Measurements from ENCODE around the gene AKR1A1.
"Not testable (repeated sequence)": the region's sequence is repeated elsewhere in the genome, so short reads cannot be mapped to it uniquely, and the experiment has no call there.

AKR1A1 gene

DNA sequence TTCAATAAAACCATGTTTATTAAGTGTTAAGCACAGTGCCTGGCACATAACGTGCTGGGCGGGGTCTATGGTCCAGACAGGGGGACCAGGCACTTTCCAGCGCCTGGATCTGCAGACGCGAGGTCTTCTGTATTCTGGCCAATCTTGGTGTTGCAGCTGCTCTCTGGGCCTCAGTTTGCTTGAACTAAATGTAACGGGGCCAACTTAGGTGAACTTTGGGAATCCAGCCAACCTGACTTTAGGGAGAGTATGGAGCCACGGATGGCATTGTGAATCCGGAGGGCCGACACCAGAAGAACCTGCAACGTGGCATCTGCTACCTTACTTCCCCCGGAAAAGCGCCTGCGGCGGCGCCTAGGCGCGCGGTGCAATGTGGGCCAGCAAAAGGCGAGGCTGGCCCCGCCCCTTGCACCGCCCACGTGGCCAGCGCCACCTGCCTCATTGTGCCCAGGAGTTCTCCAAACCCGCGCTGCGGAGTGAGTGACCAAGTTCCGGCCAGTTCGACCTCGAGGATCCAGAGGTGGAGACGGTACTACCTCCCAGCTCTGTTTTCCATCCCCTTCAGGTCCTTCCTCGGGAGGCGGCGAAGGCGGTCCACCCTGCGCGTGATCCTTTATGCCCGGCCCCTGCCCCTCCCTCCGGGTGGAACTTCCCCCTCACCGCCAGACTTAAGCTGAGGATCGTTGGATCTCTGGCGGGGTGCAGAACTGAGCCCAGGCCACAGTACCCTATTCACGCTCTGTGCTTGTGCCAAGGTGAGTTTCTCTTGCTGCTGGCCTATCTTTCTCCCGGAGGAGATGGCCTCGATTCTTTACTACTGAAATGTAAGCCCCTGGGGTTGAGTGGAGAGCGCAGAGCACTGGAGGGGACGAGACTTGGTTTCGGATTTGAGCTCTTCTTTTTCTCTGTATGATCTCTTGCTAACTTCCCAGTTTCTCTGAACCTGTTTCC, at the start of gene AKR1A1:
TSS of gene AKR1A1 (plus strand) at position 426 of the 951 bp plus-strand sequence. CDS start 10,969 bp downstream, outside the sequence.
- peaks cover 5% of the 10 kb centered on the region for H3K36me3 Mint-ChIP-seq
- H3K27me3 Mint-ChIP-seq: no peaks in the 10 kb centered on the region
- peaks cover 18% of the 10 kb centered on the region for H3K4me1 Mint-ChIP-seq
- peak within 1 kb of the TSS; percentile 94 for H3K4me3 Mint-ChIP-seq
- no peaks in the 10 kb centered on the region for H3K9me3 Mint-ChIP-seq
- peak within 1 kb of the TSS; percentile 98 for H3K27ac Mint-ChIP-seq
- ATAC-seq (ENCODE audit: low read depth) (peak; percentile 94), DNase-seq (ENCODE audit: low spot score in 2 of 2) (peak; percentile 84)

DNA sequence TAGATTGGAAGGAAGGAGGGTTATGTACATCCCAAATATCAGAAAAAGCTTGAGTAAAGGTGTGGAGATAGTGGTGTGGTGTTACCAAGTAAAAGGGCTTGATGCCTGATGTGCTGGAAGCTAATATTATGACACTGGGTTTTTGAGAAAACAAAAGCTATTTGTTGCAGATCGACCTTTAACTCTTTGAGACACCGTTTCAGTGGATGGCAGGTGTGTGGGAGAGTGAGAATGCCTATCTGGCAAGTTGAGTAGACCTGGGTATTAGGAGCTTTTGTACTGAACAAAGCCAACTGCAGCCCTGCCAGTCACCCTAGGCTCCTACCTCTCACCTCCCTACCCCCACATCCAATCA, 49.1 kb upstream of the AKR1A1 start:
- Mint-ChIP-seq H3K36me3 (no peaks in the 10 kb centered on the region), H3K4me1 (peaks cover 21% of the 10 kb centered on the region), H3K4me3 (no peak overlapping the region), H3K9me3 (no peaks in the 10 kb centered on the region), H3K27ac (no peak overlapping the region), H3K27me3 (no peaks in the 10 kb centered on the region)
- ATAC-seq (ENCODE audit: low read depth) (no peak), DNase-seq (ENCODE audit: low spot score in 2 of 2) (no peak)

DNA sequence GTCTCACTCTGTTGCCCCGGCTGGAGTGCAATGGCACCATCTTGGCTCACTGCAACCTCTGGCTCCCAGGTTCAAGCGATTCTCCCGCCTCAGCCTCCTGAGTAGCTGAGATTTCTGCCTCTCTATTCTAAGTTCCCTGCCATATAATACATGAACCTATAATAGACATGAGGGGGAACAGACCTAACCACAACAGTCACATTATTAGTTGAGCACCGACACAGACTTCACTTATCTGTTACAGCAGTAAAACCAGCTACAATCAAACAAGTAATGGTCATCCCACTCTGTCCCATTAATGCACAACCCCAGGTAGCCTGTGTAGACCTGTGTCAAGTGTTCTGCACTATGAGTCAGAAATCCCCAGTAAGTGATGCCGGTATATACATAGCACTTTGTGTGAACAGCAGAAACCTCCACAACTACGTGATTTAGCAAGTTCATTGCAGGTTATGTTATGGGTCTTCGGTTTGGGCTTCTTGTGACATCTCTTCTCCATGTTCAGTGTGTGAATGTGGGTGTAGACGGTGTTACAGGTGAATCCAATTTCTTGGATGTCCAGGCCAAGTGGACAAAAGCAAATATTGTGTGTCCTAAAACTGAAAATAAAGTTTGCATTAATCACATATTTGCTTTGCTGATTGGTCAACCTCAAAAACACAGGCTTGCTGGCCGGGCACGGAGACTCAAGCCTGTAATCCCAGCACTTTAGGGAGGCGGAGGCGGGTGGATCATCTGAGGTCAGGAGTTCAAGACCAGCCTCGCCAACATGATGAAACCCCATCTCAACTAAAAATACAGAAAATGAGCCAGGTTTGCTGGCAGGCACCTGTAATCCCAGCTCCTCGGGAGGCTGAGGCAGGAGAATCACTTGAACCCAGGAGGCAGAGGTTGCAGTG, 46.9 kb upstream of the AKR1A1 start:
- no peak for DNase-seq (ENCODE audit: low spot score in 2 of 2)
- no peak overlapping the region for H3K4me3 Mint-ChIP-seq
- H3K27me3 Mint-ChIP-seq: no peaks in the 10 kb centered on the region
- peaks cover 20% of the 10 kb centered on the region for H3K4me1 Mint-ChIP-seq
- no peaks in the 10 kb centered on the region for H3K9me3 Mint-ChIP-seq
- ATAC-seq (ENCODE audit: low read depth): no peak
- no peak overlapping the region for H3K27ac Mint-ChIP-seq
- H3K36me3 Mint-ChIP-seq: peaks cover 6% of the 10 kb centered on the region

DNA sequence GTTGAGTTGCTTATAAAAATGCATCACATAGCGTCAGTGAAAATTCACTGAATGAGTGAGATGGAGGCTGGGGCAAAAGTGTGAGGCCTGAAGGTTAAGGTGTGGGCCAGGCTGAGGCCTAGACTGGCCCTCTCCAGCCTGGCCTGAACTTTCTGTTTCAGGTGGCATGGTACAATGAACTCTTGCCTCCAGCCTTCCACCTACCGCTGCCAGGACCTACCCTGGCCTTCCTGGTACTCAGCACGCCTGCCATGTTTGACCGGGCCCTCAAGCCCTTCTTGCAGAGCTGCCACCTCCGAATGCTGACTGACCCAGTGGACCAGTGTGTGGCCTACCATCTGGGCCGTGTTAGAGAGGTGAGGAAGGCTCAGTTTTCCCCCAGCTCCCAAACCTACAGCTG, 43.4 kb upstream of the AKR1A1 start:
- no peak for ATAC-seq (ENCODE audit: low read depth)
- H3K36me3 Mint-ChIP-seq: peaks cover 14% of the 10 kb centered on the region
- no peaks in the 10 kb centered on the region for H3K9me3 Mint-ChIP-seq
- H3K4me1 Mint-ChIP-seq: peaks cover 2% of the 10 kb centered on the region
- DNase-seq (ENCODE audit: low spot score in 2 of 2): no peak
- H3K27ac Mint-ChIP-seq: no peak overlapping the region
- H3K27me3 Mint-ChIP-seq: no peaks in the 10 kb centered on the region
- H3K4me3 Mint-ChIP-seq: no peak overlapping the region

DNA sequence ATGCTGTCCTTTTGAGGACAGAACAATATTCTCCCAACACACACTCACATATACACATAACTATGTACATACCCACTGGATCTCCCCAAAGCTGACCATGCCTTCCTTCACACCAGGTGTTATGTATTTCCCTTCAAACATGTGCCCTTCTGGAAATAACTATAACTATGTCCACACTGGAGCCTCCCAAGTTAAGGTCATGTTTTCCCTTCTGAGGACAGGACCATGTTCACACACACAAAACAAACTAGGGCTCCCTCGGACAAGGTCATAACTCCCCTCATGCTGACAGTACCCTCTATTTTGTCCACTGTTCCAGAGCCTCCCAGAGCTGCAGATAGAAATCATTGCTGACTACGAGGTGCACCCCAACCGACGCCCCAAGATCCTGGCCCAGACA, 42.7 kb upstream of the AKR1A1 start:
- ATAC-seq (ENCODE audit: low read depth) (no peak), DNase-seq (ENCODE audit: low spot score in 2 of 2) (no peak)
- Mint-ChIP-seq H3K4me3 (no peak overlapping the region), H3K9me3 (no peaks in the 10 kb centered on the region), H3K4me1 (peaks cover 2% of the 10 kb centered on the region), H3K36me3 (peaks cover 16% of the 10 kb centered on the region), H3K27ac (peak overlapping the region; percentile 6), H3K27me3 (no peaks in the 10 kb centered on the region)

DNA sequence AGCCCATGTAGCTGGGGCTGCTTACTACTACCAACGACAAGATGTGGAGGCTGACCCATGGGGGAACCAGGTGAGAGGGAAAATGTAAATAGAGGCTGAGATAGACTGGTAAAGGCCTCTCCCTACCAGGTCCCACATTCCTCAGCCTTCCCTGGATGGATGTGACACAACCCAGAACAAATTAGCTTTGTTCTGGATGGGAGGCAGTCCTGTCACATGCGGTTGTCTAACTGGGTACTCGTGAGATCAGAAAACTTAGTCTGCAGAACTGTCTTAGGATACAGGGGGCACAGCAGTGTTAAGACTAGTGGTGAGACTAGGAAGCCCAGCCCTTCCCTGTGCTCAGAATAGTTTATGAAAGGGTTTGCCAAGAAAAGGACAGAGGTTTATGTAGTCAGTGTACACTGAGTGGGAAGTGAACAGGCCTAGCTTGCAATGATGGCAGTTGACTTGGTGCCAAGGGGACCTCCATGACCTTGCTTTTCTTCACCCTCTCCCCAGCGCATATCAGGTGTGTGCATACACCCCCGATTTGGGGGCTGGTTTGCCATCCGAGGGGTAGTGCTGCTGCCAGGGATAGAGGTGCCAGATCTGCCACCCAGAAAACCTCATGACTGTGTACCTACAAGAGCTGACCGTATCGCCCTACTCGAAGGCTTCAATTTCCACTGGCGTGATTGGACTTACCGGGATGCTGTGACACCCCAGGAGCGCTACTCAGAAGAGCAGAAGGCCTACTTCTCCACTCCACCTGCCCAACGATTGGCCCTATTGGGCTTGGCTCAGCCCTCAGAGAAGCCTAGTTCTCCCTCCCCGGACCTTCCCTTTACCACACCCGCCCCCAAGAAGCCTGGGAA, 42.1 kb upstream of the AKR1A1 start:
- Mint-ChIP-seq H3K4me1 (peaks cover 2% of the 10 kb centered on the region), H3K36me3 (peaks cover 16% of the 10 kb centered on the region), H3K4me3 (no peak overlapping the region)

DNA sequence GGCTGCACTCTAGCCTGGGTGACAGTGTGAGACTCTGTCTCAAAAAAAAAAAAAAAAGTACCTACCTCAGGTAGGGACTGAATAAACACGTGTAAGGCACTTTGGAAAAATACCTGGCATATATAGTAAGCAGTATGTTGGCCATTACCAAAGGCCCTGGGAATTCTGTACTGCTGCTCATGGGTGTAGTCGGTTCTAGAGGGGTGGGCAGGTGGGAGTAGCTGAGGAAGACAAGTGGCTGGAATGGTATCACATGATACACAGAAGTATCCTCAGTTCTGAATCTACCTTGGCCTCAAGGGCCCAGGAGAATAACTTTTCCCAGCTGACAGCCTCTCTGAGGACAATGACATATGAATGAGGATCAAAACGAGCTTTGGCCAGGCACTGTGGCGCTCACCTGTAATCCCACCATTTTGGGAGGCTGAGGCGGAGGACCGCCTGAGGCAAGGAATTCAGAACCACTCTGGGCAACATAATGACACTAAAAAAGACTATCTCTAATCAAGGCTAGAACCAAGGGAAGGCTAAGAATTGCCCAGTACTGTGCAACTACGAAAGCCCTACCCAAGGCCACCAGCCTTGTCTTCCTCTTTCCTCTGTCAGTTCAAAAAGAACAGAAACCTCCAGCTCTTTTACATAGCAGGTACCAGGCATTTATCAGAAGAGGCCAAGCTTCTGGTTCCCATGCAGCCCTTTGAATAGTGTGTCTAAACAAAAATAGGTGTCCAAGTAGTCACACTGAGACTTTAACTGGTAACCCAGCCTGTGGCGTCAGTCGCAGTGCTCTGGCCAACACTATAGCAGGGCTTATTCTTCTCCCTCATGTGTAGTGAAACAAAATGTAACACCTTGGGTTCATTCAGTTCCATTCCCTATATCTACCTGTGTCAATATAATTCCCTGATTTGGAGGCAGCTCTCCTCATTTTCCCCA, 40.3 kb upstream of the AKR1A1 start:
- no peak for ATAC-seq (ENCODE audit: low read depth)
- Mint-ChIP-seq H3K4me1 (no peaks in the 10 kb centered on the region), H3K27ac (no peak overlapping the region), H3K9me3 (no peaks in the 10 kb centered on the region), H3K27me3 (no peaks in the 10 kb centered on the region), H3K36me3 (peaks cover 23% of the 10 kb centered on the region), H3K4me3 (no peak overlapping the region)
- DNase-seq (ENCODE audit: low spot score in 2 of 2): no peak

More for the DNA sequence above, 42.1 kb upstream of the AKR1A1 start:
- ATAC-seq (ENCODE audit: low read depth) (no peak), DNase-seq (ENCODE audit: low spot score in 2 of 2) (no peak)
- H3K27me3 Mint-ChIP-seq: no peaks in the 10 kb centered on the region
- no peaks in the 10 kb centered on the region for H3K9me3 Mint-ChIP-seq
- H3K27ac Mint-ChIP-seq: peak overlapping the region; percentile 6

DNA sequence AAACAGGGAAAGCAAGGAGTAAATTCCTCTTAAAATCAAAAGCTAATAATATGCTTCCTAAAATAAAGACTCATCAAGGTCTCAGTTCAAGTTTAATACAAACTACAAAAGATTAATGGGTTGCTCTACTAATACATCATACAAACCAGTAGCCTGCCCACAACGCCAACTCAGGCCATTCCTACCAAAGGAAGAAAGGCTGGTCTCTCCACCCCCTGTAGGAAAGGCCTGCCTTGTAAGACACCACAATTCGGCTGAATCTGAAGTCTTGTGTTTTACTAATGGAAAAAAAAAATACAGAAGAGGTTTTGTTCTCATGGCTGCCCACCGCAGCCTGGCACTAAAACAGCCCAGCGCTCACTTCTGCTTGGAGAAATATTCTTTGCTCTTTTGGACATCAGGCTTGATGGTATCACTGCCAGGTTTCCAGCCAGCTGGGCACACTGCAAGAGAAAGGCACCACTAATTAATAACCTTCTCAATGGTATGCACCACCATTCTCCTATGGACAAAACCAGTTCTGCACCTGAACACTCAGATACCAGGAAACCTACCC, 39.6 kb upstream of the AKR1A1 start:
- ATAC-seq (ENCODE audit: low read depth) (no peak), DNase-seq (ENCODE audit: low spot score in 2 of 2) (no peak)
- peaks cover 28% of the 10 kb centered on the region for H3K36me3 Mint-ChIP-seq
- no peak overlapping the region for H3K4me3 Mint-ChIP-seq
- no peak overlapping the region for H3K27ac Mint-ChIP-seq
- H3K4me1 Mint-ChIP-seq: no peaks in the 10 kb centered on the region
- H3K27me3 Mint-ChIP-seq: no peaks in the 10 kb centered on the region
- H3K9me3 Mint-ChIP-seq: no peaks in the 10 kb centered on the region

DNA sequence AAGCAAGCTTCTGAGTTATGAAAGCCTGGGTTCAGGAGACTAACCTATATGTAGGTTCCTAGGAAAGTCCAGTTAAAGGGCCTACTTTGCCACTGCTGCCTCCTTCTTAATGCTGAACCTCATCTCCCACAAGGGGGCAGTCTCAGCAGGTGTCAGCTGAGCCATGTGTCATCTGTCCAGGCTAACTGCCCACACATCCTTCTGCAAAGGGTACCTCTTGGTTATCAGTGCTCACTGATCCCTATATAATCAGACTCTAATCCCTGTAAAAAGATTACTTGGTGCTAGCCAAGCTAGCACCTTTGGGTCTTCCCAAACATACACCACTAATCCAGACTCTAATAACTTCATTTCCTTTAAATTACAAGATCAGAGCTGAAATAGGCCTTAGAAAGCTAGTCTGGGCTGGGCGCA, 38.0 kb upstream of the AKR1A1 start:
- H3K9me3 Mint-ChIP-seq: no peaks in the 10 kb centered on the region
- no peaks in the 10 kb centered on the region for H3K4me1 Mint-ChIP-seq
- H3K27me3 Mint-ChIP-seq: no peaks in the 10 kb centered on the region
- H3K4me3 Mint-ChIP-seq: no peak overlapping the region
- peaks cover 32% of the 10 kb centered on the region for H3K36me3 Mint-ChIP-seq
- DNase-seq (ENCODE audit: low spot score in 2 of 2) (peak; percentile 57 to 58), ATAC-seq (ENCODE audit: low read depth) (peak; percentile 80)
- peak overlapping the region; percentile 72 for H3K27ac Mint-ChIP-seq

DNA sequence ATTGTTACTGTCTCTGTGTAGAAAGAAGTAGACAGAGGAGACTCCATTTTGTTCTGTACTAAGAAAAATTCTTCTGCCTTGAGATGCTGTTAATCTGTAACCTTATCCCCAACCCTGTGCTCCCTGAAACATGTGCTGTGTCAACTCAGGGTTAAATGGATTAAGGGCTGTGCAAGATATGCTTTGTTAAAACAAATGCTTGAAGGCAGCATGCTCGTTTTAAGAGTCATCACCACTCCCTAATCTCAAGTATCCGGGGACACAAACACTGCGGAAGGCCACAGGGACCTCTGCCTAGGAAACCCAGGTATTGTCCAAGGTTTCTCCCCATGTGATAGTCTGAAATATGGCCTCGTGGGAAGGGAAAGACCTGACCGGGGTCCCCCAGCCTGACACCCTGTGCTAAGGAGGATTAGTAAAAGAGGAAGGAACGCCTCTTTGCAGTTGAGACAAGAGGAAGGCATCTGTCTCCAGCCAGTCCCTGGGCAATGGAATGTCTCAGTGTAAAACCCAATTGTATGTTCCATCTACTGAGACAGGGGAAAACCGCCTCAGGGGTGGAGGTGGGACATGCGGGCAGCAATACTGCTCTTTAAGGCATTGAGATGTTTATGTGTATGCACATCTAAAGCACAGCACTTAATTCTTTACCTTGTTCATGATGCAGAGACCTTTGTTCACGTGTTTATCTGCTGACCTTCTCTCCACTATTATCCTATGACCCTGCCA, 36.9 kb upstream of the AKR1A1 start:
- peaks cover 30% of the 10 kb centered on the region for H3K36me3 Mint-ChIP-seq
- not testable (repeated sequence) for H3K27me3 Mint-ChIP-seq; H3K4me1 Mint-ChIP-seq; ATAC-seq (ENCODE audit: low read depth); H3K4me3 Mint-ChIP-seq; H3K9me3 Mint-ChIP-seq; DNase-seq (ENCODE audit: low spot score in 2 of 2)
- peak overlapping the region; percentile 72 for H3K27ac Mint-ChIP-seq

DNA sequence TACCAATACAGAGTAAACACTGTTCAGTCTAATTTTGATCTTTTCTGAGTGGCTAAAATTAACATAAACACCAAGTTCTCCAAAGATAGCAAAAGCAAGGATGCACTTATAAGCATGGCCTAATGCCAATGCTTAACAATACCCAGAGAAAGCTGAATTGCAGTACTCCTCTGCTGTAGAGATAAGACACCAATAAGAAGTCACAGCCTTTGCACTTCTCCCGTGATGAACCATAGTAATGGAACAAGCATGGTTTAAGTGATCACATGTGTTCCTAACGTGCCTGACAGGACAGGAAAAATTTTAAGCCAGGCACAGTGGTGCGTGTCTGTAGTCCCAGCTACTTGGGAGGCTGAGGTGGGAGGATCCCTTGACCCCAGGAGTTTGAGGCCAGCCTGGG, 34.6 kb upstream of the AKR1A1 start:
- H3K9me3 Mint-ChIP-seq: no peaks in the 10 kb centered on the region
- H3K4me1 Mint-ChIP-seq: peaks cover 11% of the 10 kb centered on the region
- H3K27me3 Mint-ChIP-seq: no peaks in the 10 kb centered on the region
- ATAC-seq (ENCODE audit: low read depth): no peak
- no peak overlapping the region for H3K4me3 Mint-ChIP-seq
- peak overlapping the region; percentile 78 for H3K27ac Mint-ChIP-seq
- peaks cover 29% of the 10 kb centered on the region for H3K36me3 Mint-ChIP-seq
- DNase-seq (ENCODE audit: low spot score in 2 of 2): no peak

DNA sequence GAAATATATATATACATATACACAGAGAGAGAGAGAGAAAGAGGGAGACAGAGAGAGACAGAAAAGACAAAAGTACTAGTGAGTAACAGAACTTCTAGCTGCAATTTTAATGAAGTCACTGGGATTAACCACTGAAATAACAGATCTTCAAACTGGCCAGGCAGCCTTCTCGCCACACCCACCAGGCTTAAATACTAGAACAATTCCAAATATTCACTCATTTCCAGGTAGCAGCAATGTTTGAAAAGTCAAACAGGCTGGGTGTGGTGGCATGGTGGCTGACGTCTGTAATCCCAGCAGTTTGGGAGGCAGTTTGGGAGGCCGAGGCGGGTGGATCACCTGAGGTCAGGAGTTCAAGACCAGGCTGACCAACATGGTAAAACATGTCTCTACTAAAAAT, 34.2 kb upstream of the AKR1A1 start:
- Mint-ChIP-seq H3K4me1 (peaks cover 11% of the 10 kb centered on the region), H3K27me3 (no peaks in the 10 kb centered on the region), H3K27ac (peak overlapping the region; percentile 78), H3K4me3 (no peak overlapping the region), H3K9me3 (no peaks in the 10 kb centered on the region), H3K36me3 (peaks cover 27% of the 10 kb centered on the region)
- ATAC-seq (ENCODE audit: low read depth) (no peak), DNase-seq (ENCODE audit: low spot score in 2 of 2) (no peak)

Measured in memory B cell (primary cell).